Colon (tissue), 2 donors: ENCODE results near the gene C5orf24.
"Not testable (repeated sequence)": the region's sequence is repeated elsewhere in the genome, so short reads cannot be mapped to it uniquely, and the experiment has no call there.

ENCODE experiments used
- FAIRE-seq: peaks from 2 replicates; lab custom pipeline; 2012; peaks lifted over from hg19 to GRCh38; lab: Jason Lieb, UNC
- donor health status: control.
- donor health status: control.

C5orf24 gene

DNA sequence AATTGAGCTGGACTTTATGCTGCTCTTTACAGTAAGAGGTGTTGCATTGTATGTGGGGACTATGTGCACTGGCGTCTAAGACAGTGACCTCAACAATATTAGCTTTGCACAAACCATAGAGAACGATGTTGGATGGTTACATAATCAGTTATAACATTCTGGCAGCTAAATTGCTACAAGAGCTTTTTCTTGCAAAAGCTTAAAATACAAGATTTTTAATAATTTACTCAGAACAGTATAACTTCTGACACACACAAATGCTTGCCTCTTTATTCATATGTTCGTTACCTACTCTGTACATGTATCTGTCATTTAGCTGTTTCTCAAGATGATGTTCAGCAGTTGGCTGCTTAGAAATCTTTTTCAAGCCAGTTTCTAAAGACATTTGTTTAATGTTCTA, 11.6 kb downstream of the C5orf24 start:
- FAIRE-seq: no peak

DNA sequence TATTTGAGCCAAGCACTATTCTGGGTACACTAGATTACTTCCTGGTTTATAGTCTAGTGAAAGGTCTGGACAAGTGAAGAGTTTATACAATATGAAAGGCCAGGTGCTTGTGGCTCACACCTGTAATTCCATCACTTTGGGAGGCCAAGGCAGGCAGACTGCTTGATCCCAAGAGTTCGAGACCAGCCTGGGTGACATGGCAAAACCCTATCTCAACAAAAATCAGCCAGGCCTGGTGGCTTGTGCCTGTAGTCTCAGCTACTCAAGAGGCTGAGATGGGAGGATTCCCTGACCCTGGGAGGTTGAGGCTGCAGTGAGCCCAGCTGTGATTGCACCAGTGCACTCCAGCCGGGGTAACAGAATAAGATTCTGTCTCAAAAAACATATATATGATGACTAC, 18.9 kb downstream of the C5orf24 start:
- no peak for FAIRE-seq

DNA sequence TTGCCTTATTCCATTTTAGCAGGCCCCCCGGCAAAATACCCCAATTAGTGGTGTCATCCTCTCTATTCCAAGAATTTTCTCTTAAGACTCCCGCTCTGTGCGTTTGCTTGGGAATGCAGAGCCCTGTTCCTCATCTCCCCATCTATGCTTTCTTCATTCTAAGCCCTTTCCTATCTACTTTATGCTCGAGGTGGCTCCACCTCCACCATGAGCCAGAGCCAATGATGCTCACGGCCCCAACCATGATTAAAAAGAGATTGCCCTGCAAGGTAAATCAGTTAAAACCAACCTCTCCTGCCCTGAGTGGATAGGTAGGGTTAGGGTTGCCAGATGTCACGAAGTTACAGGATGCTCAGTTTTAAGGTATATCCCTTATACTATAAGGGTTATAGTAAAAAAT, 27.7 kb downstream of the C5orf24 start:
- FAIRE-seq: no peak

DNA sequence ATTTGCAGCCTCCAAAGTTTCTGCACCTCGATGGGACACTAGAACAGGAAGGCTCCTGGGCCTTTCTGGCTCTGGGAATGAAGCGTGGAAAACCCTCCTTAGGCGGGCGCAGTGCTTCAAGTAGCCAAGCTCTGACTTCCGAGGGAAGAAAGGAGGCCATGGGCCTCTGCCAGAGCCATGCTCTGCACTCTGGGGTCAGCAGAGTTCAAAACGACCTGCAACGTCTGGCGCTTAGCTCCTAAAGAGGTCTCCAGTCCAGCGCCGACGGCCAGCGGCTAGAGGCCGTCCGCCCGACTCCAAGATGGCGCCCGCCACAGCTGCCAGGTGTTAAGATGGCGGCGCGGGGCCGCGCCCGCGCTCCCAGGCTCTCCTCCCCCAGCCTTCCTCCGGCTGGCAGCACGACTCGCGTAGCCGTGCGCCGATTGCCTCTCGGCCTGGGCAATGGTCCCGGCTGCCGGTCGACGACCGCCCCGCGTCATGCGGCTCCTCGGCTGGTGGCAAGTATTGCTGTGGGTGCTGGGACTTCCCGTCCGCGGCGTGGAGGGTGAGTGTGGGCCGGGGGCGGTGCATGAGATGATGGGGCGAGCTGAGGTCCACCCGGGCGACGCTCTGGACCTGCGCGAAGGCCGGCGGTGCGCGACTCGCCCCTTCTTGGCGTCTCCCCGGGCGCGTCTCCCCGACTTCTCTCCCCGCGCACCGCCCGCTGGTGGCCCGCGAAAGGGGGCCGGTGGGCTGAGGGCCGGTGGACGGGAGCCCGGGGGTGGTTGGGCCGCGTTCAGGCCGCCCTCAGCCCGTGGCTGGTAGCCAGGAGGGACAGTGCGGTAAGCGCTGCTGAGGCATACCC, 28.4 kb downstream of the C5orf24 start, which contains the start of gene TXNDC15:
Gene TXNDC15, plus strand, starts transcription at position 385 of the 844 bp plus-strand sequence. Its CDS starts 57 bp downstream, at position 442.
- FAIRE-seq: no peak

DNA sequence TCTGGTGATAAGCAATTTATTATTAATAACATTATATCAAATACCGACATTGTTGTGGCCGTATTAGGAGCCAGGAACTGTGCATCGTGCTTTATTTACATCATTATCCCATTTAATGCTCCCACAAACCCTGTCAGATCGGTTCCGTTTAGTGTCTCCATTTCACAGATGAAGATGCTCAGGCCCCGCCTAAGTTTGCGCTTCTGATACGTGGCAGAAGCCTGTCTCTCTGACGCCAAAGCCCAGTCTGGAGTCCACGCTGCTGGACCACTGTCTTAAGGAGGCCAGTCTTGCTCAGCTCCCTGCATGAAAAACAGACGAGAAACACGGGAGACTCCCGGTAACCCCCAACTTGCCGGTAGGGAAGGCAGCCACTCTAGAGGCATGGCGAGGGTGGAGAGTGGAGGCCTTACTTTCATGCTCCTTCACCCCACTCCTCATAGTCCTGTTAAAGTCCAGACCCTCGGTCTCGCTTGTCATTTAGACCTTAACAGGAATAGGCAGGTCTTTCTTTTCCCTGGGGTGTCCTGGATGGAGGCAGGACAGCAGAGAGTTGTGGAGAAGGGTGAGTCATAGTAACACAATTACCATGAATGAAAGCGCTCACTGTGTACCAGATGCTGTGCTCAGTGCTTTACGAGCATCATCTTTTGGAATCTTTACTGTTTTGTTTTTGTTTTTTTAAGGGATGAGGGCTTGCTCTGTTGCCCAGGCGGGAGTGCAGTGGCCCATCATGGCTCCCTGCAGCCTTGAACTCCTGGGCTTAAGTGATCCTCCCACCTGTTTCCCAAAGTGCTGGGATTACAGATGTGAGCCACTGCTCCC, 29.3 kb downstream of the C5orf24 start:
- FAIRE-seq: no peak

DNA sequence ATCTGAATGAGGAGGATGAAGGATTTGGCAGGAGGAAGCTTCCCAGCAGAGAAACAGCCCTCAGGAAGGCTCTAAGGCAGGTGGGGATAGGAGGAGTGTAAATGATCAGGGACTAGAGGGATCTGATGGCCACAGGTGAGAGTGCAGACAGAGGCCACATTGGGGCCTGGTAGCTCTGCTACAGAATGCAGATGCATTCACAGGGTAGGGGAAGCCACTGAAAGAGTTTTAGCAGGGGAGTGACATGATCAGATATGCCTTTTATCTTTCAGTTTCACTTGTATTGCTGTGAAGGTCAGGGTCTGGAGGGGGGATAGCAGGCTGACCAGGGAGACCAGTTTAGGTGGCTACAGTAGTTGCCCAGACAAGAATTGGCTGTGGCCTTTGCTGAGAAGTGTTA, 31.4 kb downstream of the C5orf24 start:
- FAIRE-seq: no peak

DNA sequence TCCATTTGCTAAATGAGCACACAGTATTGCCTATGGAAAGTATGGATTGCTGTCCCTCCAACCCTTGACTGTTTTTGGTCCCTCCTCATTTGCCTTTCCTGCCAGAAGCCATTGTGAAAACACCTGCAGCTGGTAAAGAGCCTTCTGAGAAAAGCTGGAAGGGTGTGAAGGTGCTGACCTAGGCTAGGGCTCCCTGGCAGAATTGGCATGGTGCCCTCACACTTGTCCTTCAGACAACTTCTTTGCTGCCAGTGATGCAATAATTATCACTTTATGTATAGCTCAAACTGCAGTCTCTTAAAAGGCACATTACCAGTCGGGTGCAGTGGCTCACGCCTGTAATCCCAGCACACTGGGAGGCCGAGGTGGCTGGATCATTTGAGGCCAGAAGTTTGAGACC, 32.6 kb downstream of the C5orf24 start:
- no peak for FAIRE-seq

DNA sequence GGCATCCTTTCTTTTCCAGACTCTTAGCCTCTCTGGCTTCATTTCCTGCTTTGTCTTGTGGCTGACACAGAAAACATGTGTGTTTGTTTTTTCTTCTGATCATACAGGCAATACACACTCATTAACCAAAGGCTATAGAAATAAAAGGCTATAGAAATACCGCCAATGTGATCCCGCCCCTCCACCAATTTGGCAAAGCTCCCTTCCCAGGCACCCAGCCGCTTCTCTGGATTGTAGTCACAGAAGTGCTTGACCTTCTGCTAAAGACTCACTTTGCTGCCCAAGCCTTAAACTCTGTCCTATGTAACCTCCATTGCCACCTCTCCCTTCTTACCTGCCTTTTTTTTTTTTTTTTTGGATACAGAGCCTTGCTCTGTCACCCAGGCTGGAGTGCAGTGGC, 33.7 kb downstream of the C5orf24 start:
- no peak for FAIRE-seq

DNA sequence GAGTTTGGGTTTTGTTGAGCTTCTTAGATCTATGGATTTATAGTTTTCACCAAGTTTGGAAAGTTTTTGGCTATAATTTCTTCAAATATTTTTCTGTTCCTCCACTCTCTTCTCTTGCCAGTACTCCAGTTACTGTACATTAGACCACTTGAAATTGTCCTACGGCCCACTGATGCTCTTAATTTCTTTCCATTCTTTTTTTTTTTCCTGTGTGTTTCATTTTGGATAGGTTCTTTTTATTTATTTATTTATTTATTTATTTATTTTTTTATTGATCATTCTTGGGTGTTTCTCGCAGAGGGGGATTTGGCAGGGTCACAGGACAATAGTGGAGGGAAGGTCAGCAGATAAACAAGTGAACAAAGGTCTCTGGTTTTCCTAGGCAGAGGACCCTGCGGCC, 35.2 kb downstream of the C5orf24 start:
- not testable (repeated sequence) for FAIRE-seq

DNA sequence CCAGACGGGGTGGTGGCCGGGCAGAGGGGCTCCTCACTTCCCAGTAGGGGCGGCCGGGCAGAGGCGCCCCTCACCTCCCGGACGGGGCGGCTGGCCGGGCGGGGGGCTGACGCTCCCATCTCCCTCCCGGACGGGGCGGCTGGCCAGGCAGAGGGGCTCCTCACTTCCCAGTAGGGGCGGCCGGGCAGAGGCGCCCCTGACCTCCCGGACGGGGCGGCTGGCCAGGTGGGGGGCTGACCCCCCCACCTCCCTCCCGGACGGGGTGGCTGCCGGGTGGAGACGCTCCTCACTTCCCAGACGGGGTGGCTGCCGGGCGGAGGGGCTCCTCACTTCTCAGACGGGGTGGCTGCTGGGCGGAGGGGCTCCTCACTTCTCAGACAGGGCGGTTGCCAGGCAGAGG, 35.9 kb downstream of the C5orf24 start:
- FAIRE-seq: not testable (repeated sequence)

DNA sequence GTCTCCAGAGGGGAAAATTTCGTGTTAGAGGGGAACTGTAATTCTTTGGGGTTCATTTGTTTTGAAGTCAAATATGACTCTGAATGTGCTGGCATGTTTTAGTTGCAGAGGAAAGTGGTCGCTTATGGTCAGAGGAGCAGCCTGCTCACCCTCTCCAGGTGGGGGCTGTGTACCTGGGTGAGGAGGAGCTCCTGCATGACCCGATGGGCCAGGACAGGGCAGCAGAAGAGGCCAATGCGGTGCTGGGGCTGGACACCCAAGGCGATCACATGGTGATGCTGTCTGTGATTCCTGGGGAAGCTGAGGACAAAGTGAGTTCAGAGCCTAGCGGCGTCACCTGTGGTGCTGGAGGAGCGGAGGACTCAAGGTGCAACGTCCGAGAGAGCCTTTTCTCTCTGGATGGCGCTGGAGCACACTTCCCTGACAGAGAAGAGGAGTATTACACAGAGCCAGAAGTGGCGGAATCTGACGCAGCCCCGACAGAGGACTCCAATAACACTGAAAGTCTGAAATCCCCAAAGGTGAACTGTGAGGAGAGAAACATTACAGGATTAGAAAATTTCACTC, 41.9 kb downstream of the C5orf24 start:
- FAIRE-seq: no peak

DNA sequence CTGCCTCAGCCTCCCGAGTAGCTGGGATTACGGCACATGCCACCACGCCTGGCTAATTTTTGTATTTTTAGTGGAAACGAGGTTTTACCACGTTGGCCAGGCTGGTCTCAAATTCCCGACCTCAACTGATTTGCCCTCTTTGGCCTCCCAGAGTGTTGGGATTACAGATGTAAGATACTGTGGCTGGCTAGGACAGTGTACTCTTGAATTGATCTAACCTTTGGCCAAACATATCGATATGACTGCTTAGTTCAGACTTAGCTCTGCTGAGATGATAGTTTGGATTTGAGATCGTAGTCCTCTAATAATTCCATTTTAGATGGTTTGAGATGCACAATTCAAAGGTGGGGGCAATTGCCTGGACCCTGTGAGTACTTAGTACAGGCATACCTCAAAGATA, 43.6 kb downstream of the C5orf24 start:
- no peak for FAIRE-seq

DNA sequence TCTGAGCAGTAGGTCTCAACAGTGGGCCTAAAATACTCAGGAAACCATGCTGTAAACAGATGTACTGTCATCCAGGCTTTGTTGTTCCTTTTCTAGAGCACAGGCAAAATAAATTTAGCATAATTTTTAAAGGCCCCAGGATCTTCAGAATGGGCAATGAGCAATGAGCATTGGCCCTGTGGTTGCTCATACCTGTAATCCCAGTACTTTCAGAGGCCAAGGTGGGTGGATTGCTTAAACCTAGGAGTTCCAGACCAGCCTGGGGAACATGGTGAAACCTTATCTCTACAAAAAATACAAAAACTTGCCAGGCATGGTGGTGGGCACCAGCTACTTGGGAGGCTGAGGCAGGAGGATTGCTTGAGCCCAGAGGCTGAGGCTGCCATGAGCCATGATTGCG, 45.7 kb downstream of the C5orf24 start:
- FAIRE-seq: no peak

DNA sequence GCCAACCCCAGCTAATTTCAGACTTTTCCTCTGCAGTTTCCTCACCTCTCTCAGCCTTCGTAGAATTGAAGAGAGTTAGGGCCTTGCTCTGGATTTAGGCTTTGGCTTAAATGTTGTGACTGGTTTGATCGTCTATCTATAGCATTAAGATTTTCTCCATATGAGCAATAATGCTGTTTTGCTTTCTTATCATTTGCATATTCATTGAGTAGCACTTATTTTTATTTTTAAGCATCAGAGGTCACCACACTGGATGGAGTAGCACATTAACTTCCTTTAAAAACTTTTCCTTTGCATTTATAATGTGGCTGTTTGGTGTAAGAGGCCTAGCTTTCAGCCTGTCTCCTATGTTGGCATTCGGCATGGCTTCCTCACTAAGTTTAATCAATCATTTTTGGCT, 46.5 kb downstream of the C5orf24 start:
- no peak for FAIRE-seq

DNA sequence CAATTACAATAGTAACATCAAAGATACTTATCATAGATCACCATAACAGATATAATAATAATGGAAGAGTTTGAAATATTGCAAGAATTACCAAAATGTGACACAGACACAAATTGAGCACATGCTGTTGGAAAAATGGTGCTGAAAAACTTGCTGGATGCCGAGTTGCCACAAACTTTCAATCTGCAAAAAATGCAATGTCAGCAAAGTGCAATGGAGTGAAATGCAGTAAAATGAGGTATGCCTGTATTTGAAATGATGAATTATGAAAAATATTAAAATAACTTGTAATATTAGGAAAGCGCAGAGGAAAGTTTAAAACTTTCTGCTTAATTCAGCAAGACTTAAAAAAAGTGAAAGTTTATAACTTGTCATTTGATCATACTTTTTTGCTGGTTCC, 47.2 kb downstream of the C5orf24 start:
- FAIRE-seq: no peak

DNA sequence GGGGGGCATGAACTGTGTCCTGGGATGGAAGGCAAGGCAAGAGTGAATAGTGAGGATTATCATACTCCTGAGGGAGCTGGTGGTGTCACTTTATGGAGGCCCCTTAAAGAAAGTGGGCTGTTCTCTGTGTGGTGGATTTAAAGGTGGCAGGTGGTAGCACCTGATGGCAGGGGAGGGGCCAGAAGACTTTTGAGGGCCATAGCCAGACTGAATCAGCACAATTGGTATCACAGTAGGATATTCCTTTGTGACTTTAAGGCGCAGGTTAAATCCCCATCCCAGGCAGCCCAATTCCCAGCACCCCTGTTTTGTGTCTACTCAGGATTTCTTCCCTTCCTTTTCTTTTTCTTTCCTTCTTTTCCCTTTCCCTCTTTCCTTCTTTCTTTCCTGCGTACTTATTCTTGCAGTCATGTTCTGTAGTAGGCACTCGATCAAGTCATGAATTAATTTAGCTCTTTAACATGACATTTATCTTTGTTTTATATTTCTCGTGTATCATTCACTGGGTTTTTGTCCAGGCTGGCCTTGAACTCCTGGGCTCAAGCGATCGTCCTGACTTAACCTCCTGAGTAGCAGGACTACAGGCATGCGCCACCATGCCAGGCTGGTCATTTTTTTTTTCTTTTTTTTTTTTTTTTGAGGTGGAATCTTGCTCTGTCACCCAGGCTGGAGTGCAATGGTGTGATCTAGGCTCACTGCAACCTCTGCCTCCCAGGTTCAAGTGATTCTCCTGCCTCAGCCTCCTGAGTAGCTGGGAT, 48.2 kb downstream of the C5orf24 start:
- no peak for FAIRE-seq

DNA sequence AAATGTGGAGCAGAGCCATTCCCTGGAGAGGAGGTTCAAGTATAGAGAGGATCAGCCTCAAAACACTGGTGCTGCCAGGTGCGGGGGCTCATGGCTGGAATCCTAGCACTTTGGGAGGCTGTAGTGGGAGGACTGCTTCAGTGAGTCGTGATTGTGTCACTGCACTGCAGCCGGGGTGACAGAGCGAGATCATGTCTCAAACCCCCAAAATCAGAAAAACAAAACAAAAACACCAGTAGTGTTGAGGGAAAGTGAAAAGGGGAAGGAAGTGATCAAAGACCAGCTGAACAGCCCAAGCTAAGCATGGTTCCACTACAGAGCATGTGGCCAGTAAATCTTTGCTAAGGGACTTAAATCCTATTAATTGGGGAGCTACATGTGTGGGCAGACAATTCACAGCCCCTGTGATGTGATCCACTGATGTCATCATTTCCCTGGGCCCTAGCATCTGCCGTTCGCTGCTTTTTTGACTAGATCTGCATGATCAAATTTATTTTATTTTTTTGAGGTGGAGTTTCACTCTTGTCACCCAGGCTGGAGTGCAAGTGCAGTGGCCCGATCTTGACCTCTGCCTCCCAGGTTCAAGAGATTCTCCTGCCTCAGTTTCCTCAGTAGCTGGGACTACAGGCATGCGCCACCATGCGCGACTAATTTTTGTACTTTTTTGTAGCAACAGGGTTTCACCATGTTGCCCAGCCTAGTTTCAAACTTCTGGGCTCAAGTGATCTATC, 56.5 kb downstream of the C5orf24 start:
- FAIRE-seq: no peak

DNA sequence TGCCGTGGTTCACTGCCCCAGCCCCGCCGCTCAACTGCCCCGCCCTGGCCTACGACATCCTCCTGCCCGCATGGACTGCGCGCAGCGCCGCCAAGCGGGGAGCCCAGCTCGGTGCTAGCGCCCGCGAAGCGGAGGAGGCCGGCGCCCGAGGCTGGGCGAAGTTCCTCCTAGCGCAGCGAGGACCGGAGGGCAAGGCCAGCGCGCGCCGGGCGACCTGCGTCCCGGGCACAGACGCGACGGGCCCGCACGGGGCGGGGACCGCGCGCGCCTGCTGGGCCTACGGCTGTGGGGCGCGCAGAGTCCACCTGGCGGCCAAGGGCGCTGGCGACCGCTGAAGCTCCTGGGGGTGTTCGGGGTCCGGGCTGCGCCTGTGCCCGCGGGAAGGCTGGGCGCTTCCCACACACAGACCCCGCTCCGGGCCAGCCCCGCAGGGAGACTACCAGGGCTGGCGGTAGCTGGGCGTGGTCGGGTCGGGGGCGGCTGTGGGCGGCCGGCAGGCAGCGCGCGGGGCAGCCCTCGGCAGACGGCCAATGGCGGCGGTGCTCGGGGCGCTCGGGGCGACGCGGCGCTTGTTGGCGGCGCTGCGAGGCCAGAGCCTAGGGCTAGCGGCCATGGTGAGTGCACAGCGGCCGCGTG, 59.0 kb downstream of the C5orf24 start, which contains the start of gene PCBD2:
Gene PCBD2, plus strand, starts transcription at position 522 of the 636 bp plus-strand sequence. Its CDS starts 9 bp downstream, at position 531.
- no peak for FAIRE-seq

DNA sequence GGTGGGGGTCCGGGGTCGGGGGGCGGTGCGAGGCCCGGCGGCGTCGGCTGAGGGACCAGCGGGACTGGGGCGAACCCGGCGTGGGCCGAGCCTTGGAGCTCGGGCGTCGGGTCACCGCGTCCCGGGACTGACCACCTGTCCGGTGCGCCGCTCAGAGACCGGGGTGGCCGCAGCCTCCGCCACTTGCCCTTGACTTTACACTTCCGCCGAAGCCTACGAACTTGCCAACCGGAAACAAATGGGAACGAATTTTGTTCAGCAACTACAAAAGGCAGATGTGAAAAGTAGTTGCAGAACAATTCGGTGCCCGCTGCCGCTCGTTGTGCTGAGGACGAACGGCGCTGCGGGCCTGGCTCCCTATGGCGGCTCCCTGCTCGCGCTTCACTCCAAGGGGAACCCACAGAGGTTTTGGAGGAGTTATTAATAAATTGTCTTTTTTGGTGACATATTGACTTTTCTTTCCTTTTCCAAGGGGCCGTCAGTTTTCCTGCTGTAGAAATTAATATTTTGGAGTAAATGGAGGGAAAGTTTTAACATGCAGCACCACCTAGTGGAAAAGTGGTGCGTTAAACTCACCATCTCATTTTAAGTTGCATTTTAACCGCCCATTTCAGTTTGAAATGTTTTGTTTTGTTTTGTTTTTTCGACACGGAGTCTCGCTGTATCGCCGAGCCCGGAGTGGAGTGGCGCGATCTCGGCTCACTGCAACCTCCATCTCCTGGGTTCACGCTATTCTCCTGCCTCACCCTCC, 59.7 kb downstream of the C5orf24 start:
- no peak for FAIRE-seq

DNA sequence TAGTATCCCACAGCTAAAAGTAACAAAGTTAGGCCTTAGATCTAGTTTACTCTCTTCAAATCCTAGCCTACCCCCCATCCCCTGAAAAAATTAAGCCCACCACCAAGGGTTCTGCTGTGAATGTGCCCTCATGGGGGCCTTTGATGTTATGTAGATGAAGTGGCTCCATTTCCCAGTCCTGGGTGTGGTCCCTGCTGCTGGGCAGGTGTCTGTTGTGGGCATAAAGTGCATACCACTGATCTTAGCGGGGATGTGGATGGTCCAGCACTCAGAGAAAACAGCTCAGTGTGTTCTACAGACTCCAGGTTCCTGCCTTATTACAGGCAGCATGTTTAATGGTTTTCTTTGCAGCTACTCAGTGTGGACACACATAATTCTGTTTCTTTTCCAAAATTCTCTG, 61.0 kb downstream of the C5orf24 start:
- no peak for FAIRE-seq
